GM18499 (cell line): Measurements from ENCODE around the gene ZEB1.

Source experiments
- ATAC-seq: cut with Tn5 transposase; IDR thresholded peaks from one replicate; pipeline ENCODE4 v1.9.1; 2021; ENCODE audit warnings: moderate number of reproducible peaks; ENCODE audit not compliant: insufficient read depth, unreplicated experiment

Gene ZEB1

DNA sequence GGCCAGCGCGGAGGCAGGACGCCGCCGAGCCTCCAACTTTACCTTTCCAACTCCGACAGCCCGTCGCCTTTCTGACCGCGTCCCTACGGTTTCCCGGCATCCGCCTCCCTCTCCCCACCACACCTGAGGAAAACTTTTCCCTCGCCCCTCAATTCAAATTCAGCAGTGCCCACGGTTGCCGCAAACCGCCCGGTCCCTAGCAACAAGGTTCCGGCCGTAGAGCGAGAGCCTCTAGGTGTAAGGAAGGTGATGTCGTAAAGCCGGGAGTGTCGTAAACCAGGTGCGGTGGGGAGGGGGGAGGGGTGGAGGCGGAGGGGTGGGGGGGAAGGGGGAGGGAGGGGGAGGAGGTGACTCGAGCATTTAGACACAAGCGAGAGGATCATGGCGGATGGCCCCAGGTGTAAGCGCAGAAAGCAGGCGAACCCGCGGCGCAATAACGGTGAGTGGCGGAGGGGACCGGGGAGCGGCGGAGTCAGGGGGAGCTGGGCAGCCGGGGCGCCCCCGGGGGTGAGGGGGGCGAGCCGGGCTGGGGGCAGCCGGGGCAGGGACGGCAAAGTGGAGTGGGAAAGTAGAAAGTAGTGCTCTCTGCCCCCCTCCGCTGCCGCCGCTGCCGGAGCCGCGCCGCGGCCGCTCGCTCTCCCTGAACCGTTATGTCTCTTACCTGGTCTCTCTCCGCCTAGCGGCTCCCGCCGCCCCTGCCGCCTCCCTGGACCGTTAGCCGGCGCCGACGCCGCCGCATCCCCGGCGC lies at the start of gene ZEB1:
TSS of gene ZEB1 (plus strand) at position 363 of the 748 bp plus-strand sequence. CDS start at position 382, 19 bp downstream.
- peak; percentile 16 for ATAC-seq

- no peak for ATAC-seq
Measured at GRCh38 chr10:31270954-31271353, 48.1 kb upstream of the ZEB1 start.

DNA sequence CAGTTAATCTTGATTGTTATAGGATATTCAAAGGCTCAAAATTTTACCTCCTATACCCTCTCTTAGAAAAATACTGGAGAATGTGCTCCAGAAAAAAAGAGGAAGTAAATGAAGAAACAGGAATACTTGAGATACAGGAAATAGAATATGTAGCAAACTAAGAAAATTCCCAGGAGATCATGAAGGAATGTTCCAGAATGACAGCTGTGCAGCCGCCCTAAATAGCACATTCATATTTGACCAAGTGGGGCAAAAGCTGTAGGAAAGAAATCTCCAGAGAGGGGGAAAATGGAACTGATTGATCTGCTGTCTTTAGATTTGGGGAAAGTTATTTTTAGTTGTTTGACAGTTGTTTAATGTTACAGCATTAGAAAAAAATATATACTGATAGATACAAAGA lies 46.2 kb upstream of the ZEB1 start:
- no peak for ATAC-seq

GRCh38 chr10:31273789-31274188 lies 45.2 kb upstream of the ZEB1 start:
- ATAC-seq: no peak

DNA sequence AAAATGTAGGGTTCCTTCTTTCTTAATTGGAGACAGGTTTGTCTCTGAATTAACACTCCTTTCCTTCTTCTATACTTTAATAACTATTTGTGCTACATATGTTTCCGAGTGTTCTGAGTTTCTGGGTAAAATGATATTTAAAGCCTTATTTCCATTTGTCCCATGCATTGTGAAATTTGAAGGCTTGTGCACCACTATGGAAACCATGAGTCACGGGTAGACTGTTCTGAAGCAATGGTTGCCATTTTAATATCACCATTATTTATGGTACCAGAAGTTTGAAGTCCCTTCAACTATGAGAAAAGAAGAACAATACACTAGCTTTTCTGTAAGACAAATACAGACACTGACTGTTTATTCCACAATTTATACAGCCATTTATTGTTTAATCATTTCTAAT lies 44.7 kb upstream of the ZEB1 start:
- no peak for ATAC-seq

- ATAC-seq: no peak
Measured at GRCh38 chr10:31278279-31278941, 40.6 kb upstream of the ZEB1 start.

GRCh38 chr10:31280972-31281371 lies 38.0 kb upstream of the ZEB1 start:
- no peak for ATAC-seq

DNA sequence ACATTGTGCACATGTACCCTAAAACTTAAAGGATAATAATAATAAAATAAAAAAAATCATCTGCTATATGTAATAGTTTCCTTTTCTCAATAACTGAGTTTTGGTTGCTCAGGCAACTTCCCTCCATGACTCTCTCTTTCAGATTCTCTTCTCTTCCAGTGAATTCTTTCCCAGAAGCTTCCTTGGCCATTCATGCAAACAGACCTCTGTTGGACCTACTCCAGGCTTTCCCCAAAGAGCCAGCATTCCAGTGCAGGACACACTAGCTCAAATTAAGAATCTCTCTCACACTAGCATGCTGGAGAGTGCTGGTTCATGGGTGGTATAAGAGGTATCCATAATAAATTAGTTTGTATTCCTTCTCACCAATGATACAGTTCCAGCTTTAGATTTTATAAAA lies 31.0 kb upstream of the ZEB1 start:
- no peak for ATAC-seq

- ATAC-seq: no peak
Measured at GRCh38 chr10:31288962-31289361, 30.1 kb upstream of the ZEB1 start.

- ATAC-seq: no peak
Measured at GRCh38 chr10:31290386-31290785, 28.6 kb upstream of the ZEB1 start.

- no peak for ATAC-seq
Measured at GRCh38 chr10:31291123-31291522, 27.9 kb upstream of the ZEB1 start.

DNA sequence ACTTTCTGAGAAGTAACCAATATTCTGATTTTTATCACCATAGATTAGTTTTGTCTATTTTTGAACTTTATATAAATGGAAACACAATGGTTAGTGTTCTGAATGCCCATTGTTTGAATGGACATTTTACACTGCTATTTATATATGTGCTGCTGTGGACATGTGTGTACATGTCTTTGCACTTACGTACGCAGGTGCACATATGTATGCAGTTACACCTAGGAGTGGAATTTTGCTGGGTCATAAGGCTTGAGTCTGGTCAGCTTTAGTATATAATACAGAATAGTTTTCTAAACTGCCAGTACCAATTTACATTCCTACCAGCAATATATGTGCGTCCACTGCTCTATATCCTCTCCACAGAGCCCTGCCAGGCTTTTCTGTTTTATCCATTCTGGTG lies 24.5 kb upstream of the ZEB1 start:
- ATAC-seq: no peak

GRCh38 chr10:31296754-31297153 lies 22.3 kb upstream of the ZEB1 start:
- ATAC-seq: no peak

- no peak for ATAC-seq
Measured at GRCh38 chr10:31299119-31299518, 19.9 kb upstream of the ZEB1 start.

- ATAC-seq: no peak
Measured at GRCh38 chr10:31303212-31303611, 15.8 kb upstream of the ZEB1 start.

- no peak for ATAC-seq
Measured at GRCh38 chr10:31304291-31304970, 14.6 kb upstream of the ZEB1 start.

GRCh38 chr10:31313396-31313795 lies 5.6 kb upstream of the ZEB1 start:
- no peak for ATAC-seq

- ATAC-seq: no peak
Measured at GRCh38 chr10:31314256-31315150, 4.5 kb upstream of the ZEB1 start.

- ATAC-seq: no peak
Measured at GRCh38 chr10:31315453-31315852, 3.6 kb upstream of the ZEB1 start.

DNA sequence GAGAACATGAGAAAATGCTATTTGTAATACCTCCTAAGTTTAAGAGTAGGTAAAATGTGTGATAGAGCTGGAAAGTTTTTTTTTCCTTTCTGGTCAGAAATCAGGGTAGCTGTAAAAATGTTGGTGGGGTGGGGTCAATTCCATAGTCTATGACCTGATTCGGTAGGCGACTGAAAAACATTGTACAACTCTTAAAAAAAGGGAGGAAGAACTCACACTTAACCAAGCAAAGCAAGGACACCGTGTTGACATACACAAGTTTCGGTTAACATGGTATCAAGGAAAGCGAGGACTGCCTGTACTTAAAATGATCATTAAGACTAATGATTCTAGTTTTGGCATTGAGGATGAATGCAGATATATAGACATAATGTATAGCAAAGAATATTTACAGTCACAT lies 1.8 kb upstream of the ZEB1 start:
- no peak for ATAC-seq
